ENCODE data around the gene LRSAM1. TPM values are rescaled to one million over a fixed set of nuclear protein-coding genes. Genes with fewer than 3 reads are reported as not detected.

Gene LRSAM1
- total and polyA plus RNA-seq, 9 of the 15 experiments (the other 6 are each of a cell fraction or from before 2014, with no cell fraction given) = 0.07 to 16.2 (median 4.7) TPM

GRCh38 chr9:127457191-127457878 is 6.0 kb downstream of the LRSAM1 start:
- 79% methylated on average over 14 of the region's 17 CpGs for WGBS (ENCODE audit: insufficient coverage, low coverage, missing lambda C conversion rate)
- intact Hi-C loops (cut with micrococcal nuclease) = no loop called here

GRCh38 chr9:127458921-127459320 is 7.6 kb downstream of the LRSAM1 start:
- POLR2A ChIA-PET = interaction anchor here (0.5 to 0.7 kb wide), 2 partner anchors 17 to 600 kb away, joined by 3 read pairs; no protein-coding TSS in a partner anchor
- no peak for TF ChIP-seq ZFPM2 (CRISPR knock-in tag; IDR thresholded peaks at IDR 0.05)
- TF ChIP-seq POLR2AphosphoS5 (IDR thresholded peaks at IDR 0.05; ENCODE audit: control insufficient read depth, insufficient read depth, low read depth, low read length) = no peak
- no peak for TF ChIP-seq TFAP4 (CRISPR knock-in tag; IDR thresholded peaks at IDR 0.05; ENCODE audit: borderline replicate concordance)
- TF ChIP-seq FOXP1 (CRISPR knock-in tag; IDR thresholded peaks at IDR 0.05) = no peak
- no peak for TF ChIP-seq STAG1 (CRISPR knock-in tag; IDR thresholded peaks at IDR 0.05; ENCODE audit: borderline replicate concordance)
- TF ChIP-seq HMGN3 (IDR thresholded peaks at IDR 0.05; ENCODE audit: borderline replicate concordance, extremely low read depth, insufficient read length, low read depth, low read length) = no peak
- TF ChIP-seq WHSC1 (IDR thresholded peaks at IDR 0.05; ENCODE audit: low read length) = no peak
- TF ChIP-seq NFYB (IDR thresholded peaks at IDR 0.05; ENCODE audit: extremely low read depth, insufficient read length) = no peak
- TF ChIP-seq NFRKB (IDR thresholded peaks at IDR 0.05; ENCODE audit: low read depth) = no peak
- TF ChIP-seq ZNF583 (CRISPR knock-in tag; IDR thresholded peaks at IDR 0.05) = no peak
- no peak for TF ChIP-seq ARHGAP35 (IDR thresholded peaks at IDR 0.05; ENCODE audit: partially characterized antibody)
- TF ChIP-seq TAF7 (tag; IDR thresholded peaks at IDR 0.05) = no peak
- ATAC-seq (no peak), DNase-seq (ENCODE audit: extremely low read depth in 1 of 4, low spot score in 3 of 4) (no peak), FAIRE-seq (no peak)
- 82% methylated on average over 9 of the region's 9 CpGs for WGBS (ENCODE audit: insufficient coverage, low coverage, missing lambda C conversion rate)
- no peaks in the 10 kb centered on the region for H3K79me2 ChIP-seq (ENCODE audit: control insufficient read depth, insufficient read depth, low read length)
- CTCF ChIA-PET (ENCODE audit: low intra/inter-chr PET ratio) = no interaction called here
- H3K36me3 ChIP-seq (ENCODE audit: control insufficient read depth, insufficient read depth, low read length) = peaks cover 43% of the 10 kb centered on the region; the same call in 2 of the 3 replicates
- BruUV-seq (replicated peaks) = no TSS peak
- intact Hi-C loops (cut with micrococcal nuclease) (no loop called here), in situ Hi-C loops (cut with MboI) (no loop called here)
- no peak overlapping the region for H3K9ac ChIP-seq (ENCODE audit: insufficient read depth in 1 of 2, low read depth in 2 of 2, low read length in 2 of 2)
- no peaks in the 10 kb centered on the region for H4K20me1 ChIP-seq (replicated peaks; ENCODE audit: control insufficient read depth, insufficient read depth, low read length)
- no peak overlapping the region for H3K4me2 ChIP-seq (ENCODE audit: insufficient read depth, low read length)
- H3K4me3 ChIP-seq = no peak overlapping the region
- H3K27me3 ChIP-seq (ENCODE audit: control insufficient read depth in 2 of 2, insufficient read depth in 2 of 2, low read length in 2 of 2) = no peaks in the 10 kb centered on the region
- H3K27ac ChIP-seq (ENCODE audit: extremely low read depth, low read depth, low read length) = no peak overlapping the region
- no peak overlapping the region for H2AFZ ChIP-seq (ENCODE audit: low read depth, low read length)
- peaks cover 9 to 10% of the 10 kb centered on the region in 2 experiments; a peak in 4 of 5 replicates for H3K4me1 ChIP-seq (replicated peaks in 1 of 2; ENCODE audit: control insufficient read depth in 2 of 2, insufficient read depth in 2 of 2, low read length in 2 of 2)
- no peaks in the 10 kb centered on the region for H3K9me3 ChIP-seq (replicated peaks; ENCODE audit: control insufficient read depth, insufficient read depth, low read depth, low read length)
- H3K9me1 ChIP-seq (ENCODE audit: control insufficient read depth, insufficient read depth, low read length) = peaks cover 3% of the 10 kb centered on the region

More at GRCh38 chr9:127457191-127457878, 6.0 kb downstream of the LRSAM1 start:
- H2AFZ ChIP-seq (ENCODE audit: low read depth, low read length) = no peak overlapping the region
- H3K9me1 ChIP-seq (ENCODE audit: control insufficient read depth, insufficient read depth, low read length) = peaks cover 3% of the 10 kb centered on the region
- H3K9ac ChIP-seq (ENCODE audit: insufficient read depth in 1 of 2, low read depth in 2 of 2, low read length in 2 of 2) = peak overlapping the region in 1 of 2 experiments; percentile 56; a peak in 1 of 4 replicates
- H3K4me2 ChIP-seq (ENCODE audit: insufficient read depth, low read length) = no peak overlapping the region
- H3K27ac ChIP-seq (ENCODE audit: extremely low read depth, low read depth, low read length) = no peak overlapping the region
- no peak for TF ChIP-seq KLF1 (tag; IDR thresholded peaks at IDR 0.05)
- peaks cover 5% of the 10 kb centered on the region; the same call in 2 of the 3 replicates for H3K79me2 ChIP-seq (ENCODE audit: control insufficient read depth, insufficient read depth, low read length)
- H3K36me3 ChIP-seq (ENCODE audit: control insufficient read depth, insufficient read depth, low read length) = peaks cover 35% of the 10 kb centered on the region; the same call in 2 of the 3 replicates
- CTCF ChIA-PET (ENCODE audit: low intra/inter-chr PET ratio) = no interaction called here
- H3K9me3 ChIP-seq (replicated peaks; ENCODE audit: control insufficient read depth, insufficient read depth, low read depth, low read length) = no peaks in the 10 kb centered on the region
- DNase-seq (ENCODE audit: extremely low read depth in 1 of 4, low spot score in 3 of 4) (no peak), FAIRE-seq (no peak), ATAC-seq (no peak)
- H3K4me1 ChIP-seq (replicated peaks in 1 of 2; ENCODE audit: control insufficient read depth in 2 of 2, insufficient read depth in 2 of 2, low read length in 2 of 2) = peaks cover 12 to 14% of the 10 kb centered on the region in 2 experiments; a peak in 4 of 5 replicates
- no peak overlapping the region for H3K4me3 ChIP-seq
- H3K27me3 ChIP-seq (ENCODE audit: control insufficient read depth in 2 of 2, insufficient read depth in 2 of 2, low read length in 2 of 2) = no peaks in the 10 kb centered on the region
- H4K20me1 ChIP-seq (replicated peaks; ENCODE audit: control insufficient read depth, insufficient read depth, low read length) = no peaks in the 10 kb centered on the region
- in situ Hi-C loops (cut with MboI) = no loop called here
- POLR2A ChIA-PET = interaction anchor here (0.5 kb wide), 1 partner anchor 11 kb away, joined by 3 read pairs; no protein-coding TSS in a partner anchor
- no TSS peak for BruUV-seq (replicated peaks)

Measured in K562 (cell line).